Measurements from ENCODE around the gene PARP1.

GRCh38 chr1:226400519-226401354 lies 7.2 kb downstream of the PARP1 start:
- TF ChIP-seq YY1 (IDR thresholded peaks at IDR 0.05; ENCODE audit: insufficient read depth, insufficient read length) (no peak), ZNF274 (IDR thresholded peaks at IDR 0.05; ENCODE audit: low read depth, low read length) (no peak), SUZ12 (IDR thresholded peaks at IDR 0.05; ENCODE audit: extremely low read depth, insufficient read depth, insufficient read length) (no peak)

Data from NT2/D1 (cell line).